Body of pancreas (tissue), 4 donors: ENCODE data around the gene GSG1L. TPM values are rescaled to one million over a fixed set of nuclear protein-coding genes. Genes with fewer than 3 reads are reported as not detected.

Experiments
- ATAC-seq: fragments of 150-250 bp; one replicate; pipeline ENCODE4 v1.9.1; 2016
- DNase-seq, 4 donors: peaks; one replicate each; pipeline ENCODE4 v3.0.0-alpha.2; 2019
- H3K27ac ChIP-seq, 4 donors: fragments of 200-600 bp; sonication (generic); 1 replicate in 3 of 4; 2 replicates in 1 of 4; pipeline versions ENCODE4 v1.5.1 to v1.6.1; 2016 to 2019; ENCODE audit warnings: mild to moderate bottlenecking in 1 of 4, mixed read lengths in 1 of 4, moderate library complexity in 1 of 4
- H3K27me3 ChIP-seq, 2 donors: fragments of 200-600 bp; sonication (generic); one replicate each; pipeline ENCODE4 v1.6.0; 2016; ENCODE audit warnings: mild to moderate bottlenecking in 1 of 2
- H3K36me3 ChIP-seq, 2 donors: fragments of 200-600 bp; sonication (generic); replicated peaks in 1 of 2; 2 replicates each; pipeline ENCODE4 v1.5.1; 2016; ENCODE audit warnings: low read depth in 2 of 2; ENCODE audit not compliant: insufficient read depth in 1 of 2
- H3K4me1 ChIP-seq: fragments of 200-600 bp; sonication (generic); one replicate; pipeline ENCODE4 v1.6.0; 2016
- H3K4me3 ChIP-seq, 2 donors: fragments of 200-600 bp; sonication (generic); 1 replicate in 1 of 2; 2 replicates in 1 of 2; pipeline ENCODE4 v1.5.1; 2016 to 2019
- H3K9me3 ChIP-seq, 3 donors: fragments of 200-600 bp; sonication (generic); 1 replicate in 2 of 3; 2 replicates in 1 of 3; pipeline ENCODE4 v1.5.1; 2016
- POLR2A ChIP-seq, 3 donors: fragments of 450-650 bp; IDR thresholded peaks; one replicate each; pipeline ENCODE4 v1.6.1; 2016; ENCODE audit warnings: antibody characterized with exemption in 3 of 3, mild to moderate bottlenecking in 2 of 3
- WGBS, 2 donors: methylation state at CpG; one replicate each; pipeline ENCODE4 v1.1.5; 2017; 5-methylcytosine and 5-hydroxymethylcytosine counted together
- intact Hi-C: fragments of 100-400 bp; cut with DNase I; formaldehyde crosslinking; loops from one replicate; pipeline ENCODE4 v1.15.1; 2023
- total RNA-seq, 2 donors: library from RNA; depleted of rRNA; stranded (reverse); fragments of >200 nt; gene quantifications; one replicate each; pipeline ENCODE4 v1.1.0, GENCODE V29; 2016
- TF ChIP-seq, protein P1 (sequence below), 7 experiments: fragments of 450-650 bp in 4 of 7; fragments of 200-600 bp in 3 of 7; sonication (generic) in 3 of 7; IDR thresholded peaks; one replicate each; pipeline ENCODE4 v1.5.1; 2016 to 2019; ENCODE audit warnings: antibody characterized with exemption in 7 of 7

Gene GSG1L
- total RNA-seq, 2 donors from 2014 or later = not detected

- DNase-seq = no peak
Measured at GRCh38 chr16:28040039-28040438, 23.5 kb downstream of the GSG1L start.

GRCh38 chr16:28039493-28039892 lies 24.0 kb downstream of the GSG1L start:
- no peak for DNase-seq
- Histone ChIP-seq H3K27ac (no peak overlapping the region), H3K4me1 (no peaks in the 10 kb centered on the region), H3K27me3 (no peaks in the 10 kb centered on the region), H3K4me3 (no peak overlapping the region), H3K9me3 (no peaks in the 10 kb centered on the region), H3K36me3 (no peaks in the 10 kb centered on the region)
- no peak for ATAC-seq
- intact Hi-C loops = no loop called here
- 88 to 90% methylated on average over 10 of the region's 10 CpGs for WGBS, 2 donors
- TF ChIP-seq, protein P1, sequence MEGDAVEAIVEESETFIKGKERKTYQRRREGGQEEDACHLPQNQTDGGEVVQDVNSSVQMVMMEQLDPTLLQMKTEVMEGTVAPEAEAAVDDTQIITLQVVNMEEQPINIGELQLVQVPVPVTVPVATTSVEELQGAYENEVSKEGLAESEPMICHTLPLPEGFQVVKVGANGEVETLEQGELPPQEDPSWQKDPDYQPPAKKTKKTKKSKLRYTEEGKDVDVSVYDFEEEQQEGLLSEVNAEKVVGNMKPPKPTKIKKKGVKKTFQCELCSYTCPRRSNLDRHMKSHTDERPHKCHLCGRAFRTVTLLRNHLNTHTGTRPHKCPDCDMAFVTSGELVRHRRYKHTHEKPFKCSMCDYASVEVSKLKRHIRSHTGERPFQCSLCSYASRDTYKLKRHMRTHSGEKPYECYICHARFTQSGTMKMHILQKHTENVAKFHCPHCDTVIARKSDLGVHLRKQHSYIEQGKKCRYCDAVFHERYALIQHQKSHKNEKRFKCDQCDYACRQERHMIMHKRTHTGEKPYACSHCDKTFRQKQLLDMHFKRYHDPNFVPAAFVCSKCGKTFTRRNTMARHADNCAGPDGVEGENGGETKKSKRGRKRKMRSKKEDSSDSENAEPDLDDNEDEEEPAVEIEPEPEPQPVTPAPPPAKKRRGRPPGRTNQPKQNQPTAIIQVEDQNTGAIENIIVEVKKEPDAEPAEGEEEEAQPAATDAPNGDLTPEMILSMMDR (IDR thresholded peaks at IDR 0.05) = no peak
- no peak for TF ChIP-seq POLR2A (IDR thresholded peaks at IDR 0.05)

More at GRCh38 chr16:28040039-28040438, 23.5 kb downstream of the GSG1L start:
- TF ChIP-seq, protein P1 (IDR thresholded peaks at IDR 0.05) = no peak
- TF ChIP-seq POLR2A (IDR thresholded peaks at IDR 0.05) = no peak
- H3K4me1 ChIP-seq = no peaks in the 10 kb centered on the region
- WGBS, 2 donors = 38 to 43% methylated on average over 8 of the region's 8 CpGs
- intact Hi-C loops = no loop called here
- ATAC-seq = no peak
- no peaks in the 10 kb centered on the region for H3K27me3 ChIP-seq
- H3K27ac ChIP-seq = no peak overlapping the region
- H3K9me3 ChIP-seq = no peaks in the 10 kb centered on the region
- H3K4me3 ChIP-seq = no peak overlapping the region
- H3K36me3 ChIP-seq = no peaks in the 10 kb centered on the region

DNA sequence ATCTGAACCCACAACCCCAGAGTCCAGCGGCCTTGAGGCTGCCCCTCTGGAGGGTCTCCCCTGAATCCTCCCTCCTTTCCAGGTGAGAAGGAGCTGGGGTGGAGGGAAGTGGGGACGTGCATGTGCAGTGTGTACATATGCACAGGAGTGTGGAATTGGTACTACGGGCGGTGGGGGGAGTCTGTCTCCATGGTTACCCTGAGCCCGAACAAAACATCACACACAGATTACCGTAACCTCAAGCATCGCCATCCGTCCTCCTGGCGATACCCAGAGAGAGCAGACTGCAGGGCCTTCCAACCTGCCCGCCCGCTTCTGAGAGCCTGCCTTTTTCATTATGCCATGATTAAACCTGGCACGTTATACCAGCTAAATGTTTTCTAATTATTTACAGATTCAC lies 25.1 kb downstream of the GSG1L start:
- no peaks in the 10 kb centered on the region for H3K27me3 ChIP-seq
- no peaks in the 10 kb centered on the region for H3K36me3 ChIP-seq
- ATAC-seq (no peak), DNase-seq (no peak)
- no peak overlapping the region for H3K4me3 ChIP-seq
- H3K4me1 ChIP-seq = no peaks in the 10 kb centered on the region
- no peaks in the 10 kb centered on the region for H3K9me3 ChIP-seq
- no peak overlapping the region for H3K27ac ChIP-seq
- WGBS, 2 donors = 64 to 66% methylated on average over 12 of the region's 12 CpGs
- TF ChIP-seq, protein P1 (IDR thresholded peaks at IDR 0.05) = no peak
- no peak for TF ChIP-seq POLR2A (IDR thresholded peaks at IDR 0.05)
- intact Hi-C loops = no loop called here

DNA sequence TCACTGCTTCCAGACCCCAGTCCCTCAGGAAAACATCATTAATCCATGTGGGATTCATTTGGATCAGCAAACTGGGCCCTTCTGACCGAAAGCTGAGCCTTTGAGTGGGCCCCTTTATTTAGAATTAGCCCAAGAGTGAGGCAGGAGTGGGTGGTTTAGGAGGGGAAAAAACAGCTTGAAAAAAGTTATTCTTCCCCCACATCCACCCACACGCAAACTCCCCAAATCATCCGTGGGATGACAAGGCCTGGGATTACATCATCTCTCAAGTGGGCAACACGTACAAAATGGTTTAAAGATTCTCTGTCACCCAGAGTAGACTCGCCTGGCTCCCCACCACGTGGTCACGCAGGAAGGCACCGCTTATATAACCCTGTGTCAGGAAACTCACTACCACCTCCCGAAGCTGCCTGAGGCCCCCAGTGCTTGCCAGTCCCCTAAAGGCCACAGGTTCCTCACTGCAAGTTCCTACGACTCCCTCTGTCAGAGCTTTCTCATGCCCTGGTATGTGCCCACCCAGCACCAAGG lies 27.6 kb downstream of the GSG1L start:
- H3K36me3 ChIP-seq = no peaks in the 10 kb centered on the region
- intact Hi-C loops = no loop called here
- no peak overlapping the region for H3K4me3 ChIP-seq
- ATAC-seq = no peak
- TF ChIP-seq POLR2A (IDR thresholded peaks at IDR 0.05) = no peak
- TF ChIP-seq, protein P1 (IDR thresholded peaks at IDR 0.05) = no peak
- H3K9me3 ChIP-seq = no peaks in the 10 kb centered on the region
- WGBS, 2 donors = 46 to 48% methylated on average over 10 of the region's 10 CpGs
- H3K27ac ChIP-seq = no peak overlapping the region
- H3K27me3 ChIP-seq = no peaks in the 10 kb centered on the region
- DNase-seq = no peak
- no peaks in the 10 kb centered on the region for H3K4me1 ChIP-seq

GRCh38 chr16:28033870-28034269 lies 29.6 kb downstream of the GSG1L start:
- no peak for DNase-seq
- Histone ChIP-seq H3K27ac (no peak overlapping the region), H3K36me3 (no peaks in the 10 kb centered on the region), H3K4me1 (no peaks in the 10 kb centered on the region), H3K4me3 (no peak overlapping the region), H3K9me3 (no peaks in the 10 kb centered on the region), H3K27me3 (no peaks in the 10 kb centered on the region)
- ATAC-seq = no peak
- WGBS, 2 donors = 55 to 73% methylated on average over 4 of the region's 4 CpGs
- intact Hi-C loops = no loop called here
- no peak for TF ChIP-seq POLR2A (IDR thresholded peaks at IDR 0.05)
- TF ChIP-seq, protein P1 (IDR thresholded peaks at IDR 0.05) = no peak
